Measurements from ENCODE around the gene TAS2R46.
"Not testable (repeated sequence)": the region's sequence is repeated elsewhere in the genome, so short reads cannot be mapped to it uniquely, and the experiment has no call there.

- TF ChIP-seq POLR2A, CTCF (IDR thresholded peaks at IDR 0.05): not testable (repeated sequence)
Observed at GRCh38 chr12:11094910-11095309, 32.8 kb upstream of the TAS2R46 start.

Measured in uterus (tissue), 2 donors.